Activated CD8-positive, alpha-beta memory T cell treated with anti-CD3 and anti-CD28 coated beads for 1 hour (primary cell): ENCODE data around the gene ZNF136.

Source experiments
- DNase-seq, 2 donors: peaks; one replicate each; pipeline ENCODE4 v3.0.0-alpha.2; 2020; ENCODE audit warnings: low read depth in 1 of 2; ENCODE audit errors: extremely low read depth in 1 of 2

Gene ZNF136

DNA sequence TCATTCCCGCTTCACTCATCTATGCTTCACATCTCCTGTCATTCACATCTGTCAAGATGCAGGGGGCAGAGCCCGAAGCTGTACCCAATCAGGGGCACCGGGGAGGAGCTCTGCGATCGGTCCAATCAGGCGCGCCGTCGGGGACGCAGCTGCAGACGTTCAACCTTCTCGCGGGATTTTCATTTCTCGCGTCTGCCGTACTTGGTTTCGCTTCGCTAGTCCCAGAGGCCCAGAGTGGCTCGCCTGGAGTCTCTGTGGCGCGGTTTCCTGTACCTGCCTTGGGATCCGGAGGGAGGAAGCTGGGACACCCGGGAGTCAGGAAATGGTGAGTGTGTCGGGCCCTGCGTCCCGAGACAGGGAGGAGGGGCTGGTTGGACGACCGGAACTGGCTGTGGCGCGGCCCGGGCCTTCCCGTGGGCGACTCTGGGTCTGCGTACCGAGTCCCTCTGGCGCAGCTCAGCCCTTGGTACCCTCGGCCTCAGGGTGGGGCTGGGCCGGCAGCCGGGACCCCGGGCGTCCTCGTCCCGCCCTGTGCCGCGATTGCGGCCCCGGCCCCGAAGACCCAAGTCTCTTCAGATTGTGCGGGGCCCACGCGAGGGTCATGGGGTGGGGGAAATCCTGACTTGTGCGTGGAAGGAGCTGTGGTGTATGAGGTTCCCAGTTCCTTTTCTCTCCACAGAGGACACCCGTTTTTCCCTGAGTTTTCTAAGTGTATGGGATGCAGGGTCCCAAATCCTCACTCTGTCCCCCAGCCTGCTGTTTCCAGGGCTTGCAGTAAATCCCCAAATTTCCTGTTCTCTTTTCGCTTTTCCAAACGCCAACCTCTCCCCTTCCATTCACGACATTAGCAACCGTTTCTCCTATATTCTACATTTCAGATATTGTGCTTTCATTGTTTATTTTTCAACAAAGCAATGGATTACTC, at the start of gene ZNF136:
ZNF136 (plus strand) TSS at position 215 of the 925 bp plus-strand sequence; CDS start at position 323, 108 bp downstream.
- DNase-seq: peak; percentile 83 to 84

DNA sequence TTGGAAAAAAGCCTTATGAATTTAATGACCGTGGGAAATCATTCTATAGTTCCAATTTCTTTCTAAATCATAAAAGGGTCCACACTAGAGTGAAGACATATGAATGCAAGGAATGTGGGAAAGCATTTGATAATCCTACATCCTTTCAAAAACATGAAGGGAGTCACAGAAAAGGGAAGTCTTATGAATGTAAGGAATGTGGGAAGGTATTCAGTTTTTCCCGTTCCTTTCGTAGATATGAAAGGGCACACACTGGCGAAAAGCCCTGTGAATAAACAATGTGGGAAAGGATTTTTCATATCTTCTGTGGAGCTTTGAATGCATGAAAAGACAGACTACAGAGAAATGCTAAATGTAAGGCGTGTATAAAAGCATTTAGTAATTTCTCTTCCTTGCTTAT, 49.8 kb upstream of the ZNF136 start:
- DNase-seq: no peak

DNA sequence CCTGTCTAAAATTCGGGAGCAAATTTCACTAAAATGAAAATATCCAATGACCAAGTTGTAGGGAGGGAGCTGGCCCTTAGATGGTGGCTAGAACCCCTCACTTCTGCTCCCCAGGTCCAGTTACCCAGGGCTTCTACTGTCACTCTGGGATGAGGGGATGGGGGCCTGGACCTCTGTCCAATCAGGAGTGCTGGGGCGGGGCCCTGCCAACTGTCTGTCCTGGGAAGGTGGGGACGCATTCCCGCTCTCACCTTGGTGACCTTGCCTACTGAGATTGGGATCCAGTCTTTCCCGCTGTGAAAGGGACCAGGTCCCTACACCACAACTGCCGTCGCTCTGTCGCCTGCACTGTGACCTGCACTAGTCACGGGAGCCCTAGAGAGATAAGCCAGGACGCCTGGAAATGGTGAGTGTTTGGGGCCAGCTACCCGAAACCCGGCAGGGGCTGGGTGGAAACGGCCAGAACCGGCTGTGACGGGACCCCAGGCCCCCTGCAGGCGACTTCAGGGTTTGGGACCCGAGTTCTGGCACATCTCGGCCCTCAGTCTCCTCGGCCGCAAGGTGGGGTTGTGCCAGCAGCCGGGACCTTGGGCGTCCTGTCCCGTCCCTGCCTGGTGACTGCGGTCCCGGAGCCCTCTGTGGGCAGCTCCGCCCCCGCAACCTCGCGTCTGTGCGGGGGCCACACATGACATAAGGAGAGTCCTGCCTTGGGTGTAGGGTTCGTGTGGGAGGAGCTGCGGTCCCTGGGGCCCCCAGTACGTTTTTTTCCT, 45.5 kb upstream of the ZNF136 start:
- no peak for DNase-seq

DNA sequence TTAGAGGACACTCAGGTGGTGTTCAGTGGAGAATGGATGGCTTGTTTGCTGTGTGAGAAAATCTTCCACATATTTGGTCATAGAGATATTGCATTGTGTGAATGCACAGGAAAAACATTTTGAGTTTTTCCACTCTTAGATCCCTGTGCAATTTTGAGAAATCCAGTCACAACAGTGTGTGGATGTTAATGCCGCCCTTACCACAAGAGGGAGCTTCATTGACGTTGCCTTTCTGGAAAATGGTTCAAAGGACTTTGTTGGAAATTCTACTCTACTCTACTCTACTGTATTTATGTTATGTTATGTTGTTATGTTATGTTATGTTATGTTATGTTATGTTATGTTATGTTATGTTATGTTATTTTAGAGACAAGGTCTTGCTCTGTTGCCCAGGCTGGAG, 36.2 kb upstream of the ZNF136 start:
- DNase-seq: no peak

DNA sequence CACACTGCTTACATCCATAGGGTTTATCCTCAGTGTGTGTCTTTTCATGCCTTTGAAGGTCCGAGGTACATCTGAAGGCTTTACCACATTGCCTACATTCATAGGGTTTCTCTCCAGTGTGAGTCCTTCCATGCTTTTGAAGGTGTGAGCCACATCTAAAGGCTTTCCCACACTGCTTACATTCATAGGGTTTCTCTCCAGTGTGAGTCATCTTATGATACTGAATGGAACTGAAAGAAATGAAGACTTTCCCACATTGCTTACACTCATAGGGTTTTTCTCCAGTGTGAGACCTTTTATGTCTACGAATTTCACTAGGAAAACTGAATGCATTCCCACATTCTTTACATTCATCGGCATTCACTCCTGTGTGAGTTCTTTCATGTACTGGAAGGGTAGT, 29.8 kb upstream of the ZNF136 start:
- DNase-seq: no peak

- DNase-seq: no peak
These were observed 25.5 kb upstream of the ZNF136 start for GRCh38 chr19:12137221-12137940.

DNA sequence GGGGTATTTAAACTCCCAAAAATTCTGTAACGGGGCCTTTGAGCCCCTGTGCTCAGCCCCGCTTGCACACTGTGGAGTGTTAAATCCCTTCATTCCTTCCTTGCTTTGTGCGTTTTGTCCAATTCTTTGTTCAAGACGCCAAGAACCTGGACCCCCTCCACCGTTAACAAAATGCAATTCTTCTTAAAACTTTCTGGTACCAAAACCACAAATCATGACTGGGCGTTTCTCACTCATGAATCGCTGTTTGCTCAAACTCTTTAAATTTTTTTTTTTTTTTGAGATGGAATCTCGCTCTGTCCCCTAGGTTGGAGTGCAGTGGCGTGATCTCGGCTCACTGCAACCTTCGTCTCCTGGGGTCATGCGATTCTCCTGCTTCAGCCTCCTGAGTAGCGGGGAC, 23.6 kb upstream of the ZNF136 start:
- no peak for DNase-seq

DNA sequence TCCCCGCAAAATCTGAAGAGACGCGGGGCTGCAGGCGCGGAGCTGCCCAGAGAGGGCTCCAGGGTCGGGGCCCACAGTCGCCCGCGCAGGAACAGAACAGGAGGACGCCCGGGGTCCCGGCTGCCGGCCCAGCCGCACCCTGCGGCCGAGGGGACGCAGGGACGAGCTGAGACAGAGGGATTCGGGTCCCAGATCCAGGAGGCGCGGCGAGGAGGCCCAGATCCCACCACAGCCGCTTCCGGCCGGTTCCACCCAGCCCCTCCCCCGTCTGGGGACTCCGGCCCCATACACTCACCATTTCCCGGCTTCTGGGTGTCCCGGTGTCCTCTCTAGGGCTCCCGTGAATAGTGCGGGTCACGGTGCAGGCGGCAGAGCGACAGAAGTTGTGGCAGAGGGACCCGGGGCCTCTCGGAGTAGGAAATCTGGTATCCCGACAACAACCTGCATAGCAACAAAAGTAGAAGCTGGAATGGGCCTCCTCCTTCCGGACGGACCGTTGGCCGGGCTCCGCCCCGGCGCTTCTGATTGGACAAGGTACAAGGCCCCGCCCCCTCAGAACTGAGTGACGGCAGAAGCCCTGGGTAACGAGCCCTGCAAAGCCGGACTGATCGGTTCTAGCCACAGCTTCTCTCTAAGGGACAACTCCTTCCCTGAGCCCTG, 22.9 kb upstream of the ZNF136 start, which contains the start of gene ZNF20:
ZNF20 (minus strand) TSS at position 466 of the 660 bp plus-strand sequence; CDS start at position 298, 168 bp downstream.
- peak; percentile 72 to 82 for DNase-seq

- peak; percentile 72 to 76 for DNase-seq
These were observed 22.1 kb upstream of the ZNF136 start for GRCh38 chr19:12140545-12141404.

DNA sequence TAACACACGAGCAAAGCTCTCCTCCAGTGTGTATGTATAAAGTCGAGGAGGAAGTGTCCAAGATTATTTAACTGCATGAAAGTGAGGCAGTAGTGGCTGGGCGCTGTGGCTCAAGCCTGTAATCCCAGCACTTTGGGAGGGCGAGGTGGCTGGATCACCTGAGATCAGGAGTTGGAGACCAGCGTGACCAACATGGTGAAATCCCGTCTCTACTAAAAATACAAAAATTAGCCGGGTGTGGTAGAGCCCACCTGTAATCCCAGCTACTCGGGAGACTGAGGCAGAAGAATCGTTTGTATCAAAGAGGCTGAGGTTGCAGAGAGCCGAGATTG, 21.5 kb upstream of the ZNF136 start:
- DNase-seq: no peak

DNA sequence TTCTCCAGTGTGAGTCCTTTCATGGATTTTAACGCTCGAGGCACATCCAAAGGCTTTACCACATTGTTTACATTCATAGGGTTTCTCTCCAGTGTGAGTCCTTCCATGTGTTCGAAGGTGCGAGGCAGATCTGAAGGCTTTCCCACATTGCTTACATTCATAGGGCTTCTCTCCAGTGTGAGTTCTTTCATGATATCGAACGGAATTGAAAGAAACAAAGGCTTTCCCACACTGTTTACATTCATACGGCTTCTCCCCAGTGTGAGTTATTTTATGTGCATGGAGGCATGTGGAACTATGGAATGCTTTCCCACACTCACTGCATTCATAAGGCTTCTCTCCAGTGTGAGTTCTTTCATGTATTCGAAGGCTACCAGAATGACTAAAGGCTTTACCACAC, 17.5 kb upstream of the ZNF136 start:
- DNase-seq: no peak

- no peak for DNase-seq
These were observed 7.5 kb upstream of the ZNF136 start for GRCh38 chr19:12155324-12155860.

DNA sequence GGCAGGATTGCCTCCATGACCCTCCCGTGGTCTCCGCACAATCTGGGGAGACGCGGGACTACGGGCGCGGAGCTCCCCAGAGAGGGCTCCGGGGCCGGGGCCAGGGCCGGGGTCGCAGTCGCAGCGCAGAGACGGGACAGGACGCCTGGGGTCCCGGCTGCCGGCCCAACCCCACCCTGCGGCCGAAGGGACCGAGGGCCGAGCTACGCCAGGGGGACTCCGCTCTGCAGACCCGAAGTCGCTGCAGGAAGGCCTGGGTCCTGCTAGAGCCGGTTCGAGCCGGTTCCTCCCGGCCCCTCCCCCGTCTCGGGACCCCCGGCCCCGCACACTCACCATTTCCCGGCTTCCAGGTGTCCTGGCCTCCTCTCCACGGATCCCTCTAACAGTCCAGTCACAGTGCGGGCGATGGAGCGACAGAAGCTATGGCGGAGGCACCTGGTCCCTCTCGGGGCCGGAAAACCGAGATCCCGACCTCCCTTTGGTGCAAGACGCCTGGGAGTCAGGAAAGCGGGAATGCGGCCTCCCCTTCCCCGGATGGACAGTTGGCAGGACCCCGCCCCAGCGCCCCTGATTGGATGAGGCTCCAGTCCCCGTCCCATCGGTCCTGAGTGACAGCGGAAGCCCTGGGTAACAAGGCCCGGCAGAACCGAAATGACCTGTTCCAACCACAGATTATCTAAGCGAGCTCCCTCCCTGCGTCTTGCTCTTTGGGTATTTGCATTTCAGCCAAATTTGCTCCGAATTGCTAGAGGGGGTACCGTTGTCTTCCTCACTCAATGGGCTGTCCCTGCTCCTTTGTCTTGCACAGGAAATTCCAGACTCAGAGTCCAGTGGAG, 6.5 kb upstream of the ZNF136 start, which contains the start of gene ZNF625:
ZNF625 (minus strand) TSS at position 512 of the 836 bp plus-strand sequence; CDS start at position 336, 176 bp downstream.
- no peak for DNase-seq

- DNase-seq: no peak
These were observed 3.0 kb upstream of the ZNF136 start for GRCh38 chr19:12159773-12160414.

DNA sequence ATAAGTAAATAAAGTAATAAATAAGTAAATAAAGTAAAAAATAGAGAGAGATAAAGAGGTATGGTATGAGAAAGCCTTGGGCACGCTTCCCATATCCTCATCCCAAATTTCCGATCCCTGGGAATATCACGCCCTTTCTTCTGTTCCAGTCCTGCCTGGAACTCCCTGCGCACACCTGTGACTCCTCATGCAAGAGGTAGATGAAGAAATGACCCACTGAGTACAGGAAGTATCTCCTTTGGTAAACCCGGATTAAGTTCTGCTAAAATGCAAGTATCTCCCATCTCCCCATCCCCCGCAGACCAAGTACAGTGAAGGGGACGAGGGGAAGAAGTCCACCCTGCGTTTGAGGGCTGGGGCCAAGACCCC, 399 bp upstream of the ZNF136 start:
- no peak for DNase-seq

DNA sequence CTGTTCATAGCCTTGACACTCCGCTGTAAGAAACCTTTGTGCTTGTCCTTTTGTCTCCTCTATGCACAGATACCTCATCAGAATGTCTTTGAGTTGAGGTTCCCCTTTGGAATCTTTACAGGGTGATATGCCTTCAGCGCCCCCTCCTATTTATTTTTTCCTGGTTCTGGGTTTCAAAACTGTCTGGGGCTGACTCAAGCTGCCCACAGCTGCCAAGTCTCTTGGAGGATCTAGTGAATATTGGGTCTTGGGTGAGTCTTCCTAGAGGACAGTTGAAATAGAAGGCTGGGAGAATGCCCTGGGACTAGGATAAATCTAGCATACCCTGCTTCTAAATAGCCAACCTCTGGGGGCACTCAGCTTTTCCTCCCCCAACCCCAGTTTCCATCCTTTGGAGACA, 930 bp downstream of the ZNF136 start:
- no peak for DNase-seq

DNA sequence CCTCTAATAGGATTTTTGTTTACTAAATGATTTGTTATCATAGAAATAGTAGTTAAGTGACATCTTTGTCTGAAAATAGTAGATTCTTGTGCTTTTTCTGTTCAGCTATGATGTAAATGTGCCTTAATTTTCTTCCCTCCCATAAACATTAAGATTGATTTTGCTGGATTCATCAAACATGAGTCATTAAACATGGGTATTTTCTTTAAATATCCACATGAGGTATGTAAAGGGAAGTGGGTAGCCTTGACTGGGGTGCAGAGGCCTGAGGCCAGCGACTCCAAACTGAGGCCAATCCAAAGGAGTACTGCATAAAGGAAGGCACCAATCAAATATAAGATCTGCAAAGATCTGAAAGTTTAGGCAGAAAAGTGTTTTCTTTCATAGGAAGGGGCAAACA, 3.7 kb downstream of the ZNF136 start:
- DNase-seq: no peak

DNA sequence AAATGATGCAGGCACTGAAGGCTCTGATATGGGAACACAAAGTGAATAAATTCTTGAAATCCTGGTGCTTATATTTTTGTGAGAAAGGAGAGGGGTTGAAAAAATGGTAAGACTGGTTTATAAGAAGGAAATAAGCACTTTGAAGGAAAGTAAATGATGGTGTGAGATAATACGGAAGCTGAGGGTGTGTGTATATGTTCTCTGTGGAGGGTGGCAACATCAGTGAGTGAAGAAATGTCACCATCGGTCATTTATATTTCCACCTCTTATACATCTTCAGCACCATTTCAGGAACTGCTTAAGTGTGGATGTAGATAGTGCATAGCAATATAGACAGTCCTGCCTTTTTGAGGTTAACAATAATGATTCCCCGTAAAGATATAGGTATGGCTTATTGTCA, 17.5 kb downstream of the ZNF136 start:
- no peak for DNase-seq
